Retinal pigment epithelial cell (primary cell): ENCODE results near the gene DET1.
"Not testable (repeated sequence)": the region's sequence is repeated elsewhere in the genome, so short reads cannot be mapped to it uniquely, and the experiment has no call there.

Source experiments
- DNase-seq: peaks from one replicate; pipeline ENCODE4 v3.0.0-alpha.2; 2010; ENCODE audit warnings: low read depth
- H3K4me3 ChIP-seq: 2 replicates; pipeline ENCODE4 v1.5.1; 2011; ENCODE audit warnings: mild to moderate bottlenecking, low read length, control low read depth, moderate library complexity
- TF ChIP-seq, protein P1 (sequence below): conservative IDR thresholded peaks from 2 replicates; pipeline ENCODE4 v1.5.1; 2011; ENCODE audit warnings: low read depth, low read length, control low read depth, inconsistent platforms

The DET1 gene

DNA sequence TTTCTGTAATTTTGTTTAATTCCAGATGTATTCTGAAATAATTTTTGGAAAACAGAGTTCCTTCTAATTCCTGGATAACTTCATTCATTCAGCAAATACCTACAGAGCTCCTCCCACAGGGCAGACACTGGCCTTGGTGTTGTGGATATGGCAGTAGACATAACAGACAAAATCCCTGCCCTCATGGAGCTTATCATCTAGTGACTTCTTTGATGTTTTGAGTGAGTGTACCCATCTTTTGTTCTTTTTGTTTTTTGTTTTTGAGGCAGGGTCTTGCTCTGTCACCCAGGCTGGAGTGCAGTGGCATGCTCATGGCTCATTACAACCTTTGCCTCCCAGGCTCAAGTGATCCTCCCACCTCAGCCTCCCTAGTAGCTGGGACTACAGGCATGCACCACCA lies 21.1 kb downstream of the DET1 start:
- TF ChIP-seq, protein P1, sequence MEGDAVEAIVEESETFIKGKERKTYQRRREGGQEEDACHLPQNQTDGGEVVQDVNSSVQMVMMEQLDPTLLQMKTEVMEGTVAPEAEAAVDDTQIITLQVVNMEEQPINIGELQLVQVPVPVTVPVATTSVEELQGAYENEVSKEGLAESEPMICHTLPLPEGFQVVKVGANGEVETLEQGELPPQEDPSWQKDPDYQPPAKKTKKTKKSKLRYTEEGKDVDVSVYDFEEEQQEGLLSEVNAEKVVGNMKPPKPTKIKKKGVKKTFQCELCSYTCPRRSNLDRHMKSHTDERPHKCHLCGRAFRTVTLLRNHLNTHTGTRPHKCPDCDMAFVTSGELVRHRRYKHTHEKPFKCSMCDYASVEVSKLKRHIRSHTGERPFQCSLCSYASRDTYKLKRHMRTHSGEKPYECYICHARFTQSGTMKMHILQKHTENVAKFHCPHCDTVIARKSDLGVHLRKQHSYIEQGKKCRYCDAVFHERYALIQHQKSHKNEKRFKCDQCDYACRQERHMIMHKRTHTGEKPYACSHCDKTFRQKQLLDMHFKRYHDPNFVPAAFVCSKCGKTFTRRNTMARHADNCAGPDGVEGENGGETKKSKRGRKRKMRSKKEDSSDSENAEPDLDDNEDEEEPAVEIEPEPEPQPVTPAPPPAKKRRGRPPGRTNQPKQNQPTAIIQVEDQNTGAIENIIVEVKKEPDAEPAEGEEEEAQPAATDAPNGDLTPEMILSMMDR: no peak
- H3K4me3 ChIP-seq: no peak overlapping the region
- no peak for DNase-seq

DNA sequence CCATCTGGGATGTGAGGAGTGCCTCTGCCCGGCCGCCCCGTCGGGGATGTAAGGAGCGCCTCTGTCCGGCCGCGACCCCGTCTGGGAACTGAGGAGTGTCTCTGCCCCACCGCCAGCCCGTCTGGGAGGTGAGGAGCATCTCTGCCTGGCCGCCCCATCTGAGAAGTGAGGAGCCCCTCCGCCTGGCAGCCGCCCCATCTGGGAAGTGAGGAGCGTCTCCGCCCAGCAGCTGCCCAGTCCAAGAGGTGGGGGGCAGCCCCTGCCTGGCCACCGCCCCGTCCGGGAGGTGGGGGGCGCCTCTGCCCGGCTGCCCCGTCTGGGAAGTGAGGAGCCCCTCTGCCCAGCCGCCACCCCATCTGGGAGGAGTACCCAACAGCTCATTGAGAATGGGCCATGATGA lies 22.4 kb downstream of the DET1 start:
- not testable (repeated sequence) for DNase-seq, H3K4me3 ChIP-seq

DNA sequence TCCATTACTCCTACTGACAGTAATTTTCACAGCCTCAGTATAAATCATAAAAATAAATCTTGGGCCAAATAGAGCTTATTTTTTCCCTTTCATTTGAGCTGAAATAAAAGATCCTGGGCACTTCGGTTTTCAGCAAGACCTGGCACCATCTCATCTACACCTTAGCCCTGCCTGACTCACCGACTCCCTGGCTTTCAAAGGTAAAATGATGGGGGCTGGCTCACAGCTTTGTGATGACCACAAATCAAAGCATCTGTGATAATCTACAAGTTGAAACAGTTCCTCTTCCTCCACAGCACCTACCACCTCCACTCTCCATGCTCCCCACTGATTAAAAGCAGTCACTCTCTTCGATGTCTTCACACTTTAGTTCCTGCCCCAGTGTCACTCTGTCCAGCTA lies 27.6 kb downstream of the DET1 start:
- TF ChIP-seq, protein P1: no peak
- no peak overlapping the region for H3K4me3 ChIP-seq
- DNase-seq: no peak

DNA sequence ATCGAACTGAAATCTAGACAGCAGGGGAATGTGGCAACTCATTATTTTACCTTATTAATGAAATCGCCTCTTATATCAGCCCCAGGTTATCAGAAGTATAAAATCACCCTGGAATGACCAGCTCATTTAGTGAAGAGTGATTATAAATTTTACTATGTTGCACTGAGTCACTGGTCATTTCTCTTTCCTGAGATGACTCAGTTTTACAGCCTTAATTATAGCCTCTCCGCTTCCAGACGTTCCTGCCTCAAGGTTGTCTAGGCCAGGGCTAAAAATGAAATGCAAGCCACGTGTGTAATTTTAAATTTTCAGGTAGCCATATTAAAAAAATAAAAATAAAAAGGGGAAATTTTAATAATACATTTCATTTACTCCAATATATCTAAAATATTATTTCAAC lies 33.3 kb downstream of the DET1 start:
- no peak overlapping the region for H3K4me3 ChIP-seq
- TF ChIP-seq, protein P1: no peak
- DNase-seq: no peak

DNA sequence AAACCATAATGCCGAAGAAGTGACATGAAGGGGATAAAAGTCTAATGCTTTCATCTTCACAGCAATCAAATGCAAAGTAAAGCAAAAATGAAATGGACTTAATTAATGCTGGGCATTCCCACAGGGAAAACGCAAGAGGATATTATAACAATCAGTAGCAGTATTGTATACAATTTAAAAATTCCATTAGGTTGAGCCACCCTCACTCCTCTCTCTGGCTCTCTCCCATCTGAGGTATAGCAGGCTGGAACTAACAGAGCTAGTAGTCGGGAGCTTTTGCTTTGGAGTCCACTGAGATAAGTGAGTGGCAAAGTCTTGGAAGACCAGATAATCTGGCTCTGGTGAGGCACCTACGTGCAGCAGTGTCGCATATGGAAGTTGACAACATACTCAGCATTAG lies 33.9 kb downstream of the DET1 start:
- no peak for DNase-seq
- TF ChIP-seq, protein P1: no peak
- H3K4me3 ChIP-seq: no peak overlapping the region

DNA sequence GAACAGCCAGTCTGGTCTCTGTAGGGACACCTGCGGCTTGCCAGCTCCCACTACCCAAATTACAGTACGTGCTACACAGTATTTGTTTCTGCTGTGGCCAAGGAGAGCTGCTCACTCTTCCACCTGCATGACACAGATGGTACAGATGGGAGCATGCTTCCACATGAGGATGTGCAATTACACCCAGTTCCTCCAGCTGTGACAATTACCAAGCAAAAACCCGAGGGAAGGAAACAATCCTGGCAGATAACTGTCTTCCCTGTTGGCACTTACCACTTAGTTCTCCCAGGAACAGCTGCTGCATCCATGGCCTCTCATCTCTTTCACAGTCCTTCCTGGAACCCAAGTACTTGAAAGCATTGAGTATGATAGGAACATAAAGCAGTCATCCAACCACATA lies 34.4 kb downstream of the DET1 start:
- no peak for DNase-seq
- TF ChIP-seq, protein P1: no peak
- H3K4me3 ChIP-seq: no peak overlapping the region

DNA sequence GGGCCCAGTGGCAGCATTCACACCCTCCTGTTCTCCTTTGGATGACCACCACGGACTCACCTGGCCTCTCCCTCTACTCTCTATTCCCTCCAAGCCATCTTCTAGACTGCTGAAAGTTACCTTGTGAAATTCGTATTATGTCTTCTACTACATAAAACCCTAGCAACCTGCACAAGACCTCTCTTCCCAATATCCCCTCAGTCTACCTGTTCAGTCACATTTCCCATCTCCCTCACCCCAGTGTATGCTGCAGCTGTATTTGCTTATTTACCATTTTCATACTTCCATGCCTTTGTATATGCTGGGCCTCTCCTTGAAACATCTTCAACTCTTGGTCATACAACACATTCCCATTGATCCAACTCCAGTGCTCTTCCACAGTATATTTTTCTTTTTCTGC lies 35.3 kb downstream of the DET1 start:
- DNase-seq: no peak
- H3K4me3 ChIP-seq: no peak overlapping the region
- TF ChIP-seq, protein P1: no peak

DNA sequence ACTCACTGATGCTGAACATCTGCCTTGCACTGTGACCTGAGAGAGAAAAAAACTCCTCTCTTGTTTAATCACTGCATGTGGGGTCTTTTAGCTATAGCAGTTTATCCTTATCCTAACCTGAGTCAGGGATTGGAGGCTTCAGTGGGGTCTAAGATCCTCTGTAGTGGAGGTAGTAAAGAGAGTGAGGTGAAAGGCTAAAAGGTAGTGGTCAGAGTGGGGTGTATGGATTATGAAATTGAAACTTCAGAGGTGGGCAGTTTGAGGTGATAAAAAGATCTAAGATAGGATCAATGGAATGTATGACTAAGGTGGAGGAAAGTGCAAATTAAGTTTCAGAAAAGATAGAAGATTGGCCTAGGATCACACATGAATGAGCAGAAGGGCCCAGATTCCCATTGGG lies 36.5 kb downstream of the DET1 start:
- TF ChIP-seq, protein P1: no peak
- DNase-seq: no peak
- no peak overlapping the region for H3K4me3 ChIP-seq
